A549 (cell line): ENCODE data around the gene RWDD2A.

Source experiments
- EP300 ChIP-seq, 2 experiments: fragments of >200 bp; sonication (Bioruptor Twin); formaldehyde crosslinking; IDR thresholded peaks; 2 replicates in 1 of 2; 3 replicates in 1 of 2; pipeline ENCODE4 v1.6.1; 2016 to 2017
- FOSB ChIP-seq: fragments of 250-450 bp; sonication (Bioruptor Pico); IDR thresholded peaks from 2 replicates; pipeline ENCODE4 v1.5.0; 2020; ENCODE audit warnings: mild to moderate bottlenecking, moderate library complexity
- JUNB ChIP-seq: fragments of >200 bp; sonication (Bioruptor Twin); formaldehyde crosslinking; IDR thresholded peaks from 2 replicates; pipeline ENCODE4 v1.6.1; 2016
- MAFK ChIP-seq: fragments of 450-650 bp; IDR thresholded peaks from 2 replicates; pipeline ENCODE4 v1.6.1; 2014; ENCODE audit not compliant: partially characterized antibody
- POLR2A ChIP-seq: IDR thresholded peaks from 2 replicates; pipeline ENCODE4 v1.6.1; 2012; ENCODE audit warnings: mild to moderate bottlenecking, low read length
- RAD21 ChIP-seq, 2 experiments: fragments of >200 bp in 1 of 2; sonication (Bioruptor Twin) in 1 of 2; formaldehyde crosslinking in 1 of 2; IDR thresholded peaks in 1 of 2; conservative IDR thresholded peaks in 1 of 2; 2 replicates in 1 of 2; 3 replicates in 1 of 2; pipeline ENCODE4 v1.6.1; 2012 to 2018; ENCODE audit warnings: inconsistent platforms in 1 of 2
- TF ChIP-seq, protein P1 (sequence below): fragments of >200 bp; sonication (Bioruptor Twin); formaldehyde crosslinking; IDR thresholded peaks from 3 replicates; pipeline ENCODE4 v1.5.1; 2016
- TF ChIP-seq, protein P2 (sequence below): IDR thresholded peaks from 2 replicates; pipeline ENCODE4 v1.6.1; 2012

DNA sequence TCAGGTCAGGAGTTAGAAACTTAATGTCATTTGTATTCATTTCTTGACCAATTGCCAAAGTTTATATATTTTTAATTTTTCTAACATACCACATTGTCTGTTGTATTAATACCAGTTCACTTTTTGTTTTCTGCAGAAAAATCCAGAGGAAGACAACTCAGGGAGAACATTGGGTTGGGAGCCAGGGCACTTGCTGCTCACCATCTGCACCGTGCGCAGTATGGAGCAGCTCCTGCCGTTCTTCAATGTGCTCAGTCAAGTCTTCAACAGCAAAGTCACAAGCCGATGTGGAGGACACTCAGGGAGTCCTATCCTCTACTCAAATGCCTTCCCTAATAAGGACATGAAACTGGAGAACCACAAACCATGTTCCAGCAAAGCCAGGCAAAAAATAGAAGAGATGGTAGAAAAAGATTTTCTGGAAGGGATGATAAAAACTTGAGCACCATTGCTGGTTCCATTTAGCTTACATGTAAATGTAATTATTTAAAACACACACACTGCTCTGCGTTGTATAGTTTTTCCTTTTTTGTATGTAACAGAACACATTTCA lies 25.4 kb upstream of the RWDD2A start:
- TF ChIP-seq RAD21 (conservative IDR thresholded peaks at IDR 0.05 in 1 of 2, IDR thresholded peaks at IDR 0.05 in 1 of 2) (no peak), FOSB (CRISPR knock-in tag) (no peak), EP300 (IDR thresholded peaks at IDR 0.05) (no peak), POLR2A (no peak), MAFK (no peak), JUNB (no peak)
- TF ChIP-seq, protein P1, sequence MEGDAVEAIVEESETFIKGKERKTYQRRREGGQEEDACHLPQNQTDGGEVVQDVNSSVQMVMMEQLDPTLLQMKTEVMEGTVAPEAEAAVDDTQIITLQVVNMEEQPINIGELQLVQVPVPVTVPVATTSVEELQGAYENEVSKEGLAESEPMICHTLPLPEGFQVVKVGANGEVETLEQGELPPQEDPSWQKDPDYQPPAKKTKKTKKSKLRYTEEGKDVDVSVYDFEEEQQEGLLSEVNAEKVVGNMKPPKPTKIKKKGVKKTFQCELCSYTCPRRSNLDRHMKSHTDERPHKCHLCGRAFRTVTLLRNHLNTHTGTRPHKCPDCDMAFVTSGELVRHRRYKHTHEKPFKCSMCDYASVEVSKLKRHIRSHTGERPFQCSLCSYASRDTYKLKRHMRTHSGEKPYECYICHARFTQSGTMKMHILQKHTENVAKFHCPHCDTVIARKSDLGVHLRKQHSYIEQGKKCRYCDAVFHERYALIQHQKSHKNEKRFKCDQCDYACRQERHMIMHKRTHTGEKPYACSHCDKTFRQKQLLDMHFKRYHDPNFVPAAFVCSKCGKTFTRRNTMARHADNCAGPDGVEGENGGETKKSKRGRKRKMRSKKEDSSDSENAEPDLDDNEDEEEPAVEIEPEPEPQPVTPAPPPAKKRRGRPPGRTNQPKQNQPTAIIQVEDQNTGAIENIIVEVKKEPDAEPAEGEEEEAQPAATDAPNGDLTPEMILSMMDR: no peak
- TF ChIP-seq, protein P2, sequence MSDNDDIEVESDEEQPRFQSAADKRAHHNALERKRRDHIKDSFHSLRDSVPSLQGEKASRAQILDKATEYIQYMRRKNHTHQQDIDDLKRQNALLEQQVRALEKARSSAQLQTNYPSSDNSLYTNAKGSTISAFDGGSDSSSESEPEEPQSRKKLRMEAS: no peak
